ENCODE measurements around the gene GID4.

The GID4 gene

GRCh38 chr17:18107061-18107790 is 68.0 kb downstream of the GID4 start:
- H3K36me3 ChIP-seq: peaks cover 27% of the 10 kb centered on the region
- peaks cover 9% of the 10 kb centered on the region for H4K20me1 ChIP-seq
- no peaks in the 10 kb centered on the region for H3K9me3 ChIP-seq
- TF ChIP-seq Cebpa-rat (IDR thresholded peaks at IDR 0.05): no peak
- H3K27ac ChIP-seq: peak overlapping the region; percentile 79
- H3K4me2 ChIP-seq: peak overlapping the region; percentile 66
- peaks cover 53% of the 10 kb centered on the region for H3K4me1 ChIP-seq
- H3K4me3 ChIP-seq: no peak overlapping the region
- peak overlapping the region; percentile 57 for H3K9ac ChIP-seq
- H3K27me3 ChIP-seq: no peaks in the 10 kb centered on the region

- no peak for TF ChIP-seq Cebpa-rat (IDR thresholded peaks at IDR 0.05)
- H3K4me2 ChIP-seq: peak overlapping the region; percentile 66
- H4K20me1 ChIP-seq: peaks cover 6% of the 10 kb centered on the region
- H3K4me1 ChIP-seq: peaks cover 47% of the 10 kb centered on the region
- H3K36me3 ChIP-seq: peaks cover 27% of the 10 kb centered on the region
- H3K27me3 ChIP-seq: no peaks in the 10 kb centered on the region
- peak overlapping the region; percentile 57 for H3K9ac ChIP-seq
- peak overlapping the region; percentile 79 for H3K27ac ChIP-seq
- H3K9me3 ChIP-seq: no peaks in the 10 kb centered on the region
- no peak overlapping the region for H3K4me3 ChIP-seq
Observed at GRCh38 chr17:18107971-18108370, 68.8 kb downstream of the GID4 start.

GRCh38 chr17:18108401-18109312 is 69.4 kb downstream of the GID4 start, which contains the start of gene MYO15A:
TSS of gene MYO15A (plus strand) at chr17:18108756. CDS start at chr17:18118801, 10,045 bp downstream.
- H3K4me2 ChIP-seq: peak within 1 kb of the TSS; percentile 66
- H4K20me1 ChIP-seq: no peaks in the 10 kb centered on the region
- H3K4me3 ChIP-seq: no peak within 1 kb of the TSS
- H3K9me3 ChIP-seq: no peaks in the 10 kb centered on the region
- peak within 1 kb of the TSS; percentile 57 for H3K9ac ChIP-seq
- no peak for TF ChIP-seq Cebpa-rat (IDR thresholded peaks at IDR 0.05)
- H3K36me3 ChIP-seq: peaks cover 26% of the 10 kb centered on the region
- peaks cover 47% of the 10 kb centered on the region for H3K4me1 ChIP-seq
- no peaks in the 10 kb centered on the region for H3K27me3 ChIP-seq
- H3K27ac ChIP-seq: peak within 1 kb of the TSS; percentile 79

GRCh38 chr17:18109935-18110485 is 70.8 kb downstream of the GID4 start:
- Histone ChIP-seq H3K4me3 (no peak overlapping the region), H3K4me2 (no peak overlapping the region), H3K27me3 (no peaks in the 10 kb centered on the region), H3K4me1 (peaks cover 50% of the 10 kb centered on the region), H3K36me3 (peaks cover 13% of the 10 kb centered on the region), H4K20me1 (no peaks in the 10 kb centered on the region), H3K9ac (no peak overlapping the region), H3K9me3 (no peaks in the 10 kb centered on the region), H3K27ac (no peak overlapping the region)
- TF ChIP-seq Cebpa-rat (IDR thresholded peaks at IDR 0.05): no peak

GRCh38 chr17:18110636-18111145 is 71.5 kb downstream of the GID4 start:
- Histone ChIP-seq H3K36me3 (peaks cover 8% of the 10 kb centered on the region), H3K27me3 (no peaks in the 10 kb centered on the region), H3K4me3 (no peak overlapping the region), H3K9me3 (no peaks in the 10 kb centered on the region), H3K4me2 (no peak overlapping the region), H3K9ac (no peak overlapping the region), H3K4me1 (peaks cover 47% of the 10 kb centered on the region), H3K27ac (no peak overlapping the region), H4K20me1 (no peaks in the 10 kb centered on the region)
- no peak for TF ChIP-seq Cebpa-rat (IDR thresholded peaks at IDR 0.05)

- no peak for TF ChIP-seq Cebpa-rat (IDR thresholded peaks at IDR 0.05)
- Histone ChIP-seq H3K9ac (no peak overlapping the region), H3K4me2 (no peak overlapping the region), H3K9me3 (no peaks in the 10 kb centered on the region), H4K20me1 (no peaks in the 10 kb centered on the region), H3K36me3 (peaks cover under 1% of the 10 kb centered on the region; the same call in 1 of the 2 replicates), H3K4me1 (peaks cover 40% of the 10 kb centered on the region), H3K27me3 (no peaks in the 10 kb centered on the region), H3K4me3 (no peak overlapping the region), H3K27ac (no peak overlapping the region)
Observed at GRCh38 chr17:18111330-18111971, 72.2 kb downstream of the GID4 start.

GRCh38 chr17:18115517-18115916 is 76.3 kb downstream of the GID4 start:
- Histone ChIP-seq H4K20me1 (no peaks in the 10 kb centered on the region), H3K27me3 (no peaks in the 10 kb centered on the region), H3K4me2 (no peak overlapping the region), H3K27ac (no peak overlapping the region), H3K36me3 (no peaks in the 10 kb centered on the region), H3K4me3 (no peak overlapping the region), H3K4me1 (peaks cover 18% of the 10 kb centered on the region), H3K9me3 (peaks cover 23% of the 10 kb centered on the region), H3K9ac (no peak overlapping the region)
- no peak for TF ChIP-seq Cebpa-rat (IDR thresholded peaks at IDR 0.05)

GRCh38 chr17:18116078-18116477 is 76.9 kb downstream of the GID4 start:
- Histone ChIP-seq H3K27ac (no peak overlapping the region), H3K27me3 (no peaks in the 10 kb centered on the region), H4K20me1 (no peaks in the 10 kb centered on the region), H3K36me3 (no peaks in the 10 kb centered on the region), H3K9me3 (peaks cover 28% of the 10 kb centered on the region), H3K4me3 (no peak overlapping the region), H3K9ac (no peak overlapping the region), H3K4me1 (peaks cover 18% of the 10 kb centered on the region), H3K4me2 (no peak overlapping the region)
- TF ChIP-seq Cebpa-rat (IDR thresholded peaks at IDR 0.05): no peak

GRCh38 chr17:18117533-18117932 is 78.3 kb downstream of the GID4 start:
- TF ChIP-seq Cebpa-rat (IDR thresholded peaks at IDR 0.05): no peak
- peaks cover 18% of the 10 kb centered on the region for H3K4me1 ChIP-seq
- H4K20me1 ChIP-seq: no peaks in the 10 kb centered on the region
- no peak overlapping the region for H3K4me2 ChIP-seq
- peaks cover 34% of the 10 kb centered on the region for H3K9me3 ChIP-seq
- H3K27me3 ChIP-seq: no peaks in the 10 kb centered on the region
- H3K27ac ChIP-seq: no peak overlapping the region
- no peaks in the 10 kb centered on the region for H3K36me3 ChIP-seq
- H3K4me3 ChIP-seq: no peak overlapping the region
- H3K9ac ChIP-seq: no peak overlapping the region
